GM23248 (cell line): ENCODE results near the gene FHL1. TPM values are rescaled to one million over a fixed set of nuclear protein-coding genes. Genes with fewer than 3 reads are reported as not detected.

ENCODE experiments used
- DNase-seq: peaks from one replicate; pipeline ENCODE4 v3.0.0-alpha.2; 2015
- H2AFZ ChIP-seq: fragments of 200-600 bp; sonication (generic); 2 replicates; pipeline ENCODE4 v1.6.1; 2016; ENCODE audit warnings: antibody characterized with exemption
- H3F3A ChIP-seq: fragments of 200-600 bp; sonication (generic); 2 replicates; pipeline ENCODE4 v1.6.1; 2016; ENCODE audit warnings: mild to moderate bottlenecking, antibody characterized with exemption, mixed run types; ENCODE audit not compliant: insufficient read depth
- H3K27ac ChIP-seq: fragments of 200-600 bp; sonication (generic); 2 replicates; pipeline ENCODE4 v1.5.1; 2016; ENCODE audit warnings: mild to moderate bottlenecking
- H3K27me3 ChIP-seq: fragments of 200-600 bp; sonication (generic); replicated peaks from 2 replicates; pipeline ENCODE4 v1.6.1; 2016; ENCODE audit warnings: mild to moderate bottlenecking; ENCODE audit not compliant: insufficient read depth
- H3K36me3 ChIP-seq: fragments of 200-600 bp; sonication (generic); 2 replicates; pipeline ENCODE4 v1.6.1; 2016; ENCODE audit warnings: low read depth, mild to moderate bottlenecking
- H3K4me1 ChIP-seq: fragments of 200-600 bp; sonication (generic); 2 replicates; pipeline ENCODE4 v1.6.1; 2016; ENCODE audit warnings: mild to moderate bottlenecking; ENCODE audit not compliant: insufficient read depth
- H3K4me2 ChIP-seq: fragments of 200-600 bp; sonication (generic); one replicate; pipeline ENCODE4 v1.6.1; 2016; ENCODE audit warnings: mild to moderate bottlenecking; ENCODE audit not compliant: unreplicated experiment
- H3K4me3 ChIP-seq: fragments of 200-600 bp; sonication (generic); 2 replicates; pipeline ENCODE4 v1.5.1; 2016; ENCODE audit warnings: mild to moderate bottlenecking
- H3K79me2 ChIP-seq: fragments of 200-600 bp; sonication (generic); 2 replicates; pipeline ENCODE4 v1.6.1; 2016; ENCODE audit warnings: mild to moderate bottlenecking; ENCODE audit not compliant: insufficient read depth
- H3K9ac ChIP-seq: fragments of 200-600 bp; sonication (generic); 2 replicates; pipeline ENCODE4 v1.6.1; 2016; ENCODE audit warnings: mild to moderate bottlenecking
- H3K9me2 ChIP-seq: fragments of 200-600 bp; sonication (generic); 2 replicates; pipeline ENCODE4 v1.6.1; 2016; ENCODE audit warnings: mixed run types, mild to moderate bottlenecking, moderate library complexity; ENCODE audit not compliant: insufficient read depth
- H3K9me3 ChIP-seq: fragments of 200-600 bp; sonication (generic); one replicate; pipeline ENCODE4 v1.6.1; 2017; ENCODE audit warnings: low read depth
- H4K20me1 ChIP-seq: fragments of 200-600 bp; sonication (generic); 2 replicates; pipeline ENCODE4 v1.6.0; 2016; ENCODE audit not compliant: insufficient read depth
- EZH2 ChIP-seq: fragments of 200-600 bp; sonication (generic); IDR thresholded peaks from 2 replicates; pipeline ENCODE4 v1.6.1; 2018; ENCODE audit warnings: antibody characterized with exemption, mild to moderate bottlenecking; ENCODE audit not compliant: insufficient read depth, poor library complexity, severe bottlenecking
- EZH2phosphoT487 ChIP-seq: fragments of 200-600 bp; sonication (generic); IDR thresholded peaks from 2 replicates; pipeline ENCODE4 v1.6.1; 2018; ENCODE audit warnings: antibody characterized with exemption, moderate library complexity, mild to moderate bottlenecking, low read depth; ENCODE audit not compliant: insufficient read depth
- WGBS, 2 experiments: methylation state at CpG; one replicate each; pipeline ENCODE4 v1.1.6; 2015 to 2017; ENCODE audit warnings: low lambda C conversion rate in 2 of 2, low coverage in 1 of 2; ENCODE audit errors: missing lambda C conversion rate in 2 of 2; 5-methylcytosine and 5-hydroxymethylcytosine counted together
- in situ Hi-C: fragments of 300-500 bp; cut with MboI; formaldehyde crosslinking; loops from 2 replicates; pipeline ENCODE4 v1.15.0; 2020
- polyA plus RNA-seq: library from polyadenylated mRNA; unstranded; fragments of >200 nt; fragmentation: Nextera tagmentation; extraction: Ambion mirVana; gene quantifications from 2 replicates; pipeline ENCODE4 v1.2.1, GENCODE V29; 2016
- total RNA-seq: library from RNA; depleted of rRNA; stranded (reverse); fragments of >200 nt; shearing (Covaris generic); gene quantifications from 2 replicates; pipeline ENCODE4 v1.2.3, GENCODE V29; 2014

The FHL1 gene
- total and polyA plus RNA-seq, 2 experiments from 2014 or later = 55.8 to 57.5 TPM

- Histone ChIP-seq H3K36me3 (no peaks in the 10 kb centered on the region), H3K4me2 (no peak overlapping the region), H3K4me3 (no peak overlapping the region), H3K4me1 (no peaks in the 10 kb centered on the region), H3K27ac (no peak overlapping the region), H3K9ac (no peak overlapping the region), H3K27me3 (no peaks in the 10 kb centered on the region), H3K9me3 (no peaks in the 10 kb centered on the region), H3K9me2 (no peaks in the 10 kb centered on the region), H2AFZ (no peak overlapping the region), H3K79me2 (no peaks in the 10 kb centered on the region), H3F3A (no peaks in the 10 kb centered on the region), H4K20me1 (no peaks in the 10 kb centered on the region)
- TF ChIP-seq EZH2phosphoT487 (no peak), EZH2 (no peak)
- in situ Hi-C loops = loop anchor here (10.0 kb wide), 1 partner anchor 122 kb away; no protein-coding TSS in a partner anchor
- 38 to 48% methylated on average over 3 of the region's 3 CpGs for whole genome bisulfite sequencing, 2 experiments
- no peak for DNase-seq
These were observed 9.9 kb downstream of the FHL1 start for GRCh38 chrX:136157187-136157586.

GRCh38 chrX:136158685-136159084 lies 11.4 kb downstream of the FHL1 start:
- DNase-seq = no peak
- no peak overlapping the region for H3K4me3 ChIP-seq
- H3K36me3 ChIP-seq = no peaks in the 10 kb centered on the region
- in situ Hi-C loops = loop anchor here (10.0 kb wide), 1 partner anchor 124 kb away; no protein-coding TSS in a partner anchor
- H3K9ac ChIP-seq = no peak overlapping the region
- H3K27me3 ChIP-seq = no peaks in the 10 kb centered on the region
- no peak overlapping the region for H2AFZ ChIP-seq
- H3K27ac ChIP-seq = no peak overlapping the region
- no peak overlapping the region for H3K4me2 ChIP-seq
- peaks cover 13% of the 10 kb centered on the region for H3K4me1 ChIP-seq
- no peaks in the 10 kb centered on the region for H3K79me2 ChIP-seq
- TF ChIP-seq EZH2phosphoT487 (no peak), EZH2 (no peak)
- peaks cover 9% of the 10 kb centered on the region; the same call in 1 of the 2 replicates for H3F3A ChIP-seq
- 94 to 100% methylated on average over 4 of the region's 4 CpGs for WGBS, 2 experiments
- no peaks in the 10 kb centered on the region for H3K9me2 ChIP-seq
- H4K20me1 ChIP-seq = no peaks in the 10 kb centered on the region
- no peaks in the 10 kb centered on the region for H3K9me3 ChIP-seq

GRCh38 chrX:136159611-136160025 lies 12.3 kb downstream of the FHL1 start:
- DNase-seq = no peak
- no peak overlapping the region for H3K9ac ChIP-seq
- in situ Hi-C loops = loop anchor here (10.0 kb wide), 1 partner anchor 125 kb away; no protein-coding TSS in a partner anchor

GRCh38 chrX:136162827-136163570 lies 15.7 kb downstream of the FHL1 start:
- 18 to 19% methylated on average over 8 to 9 of the region's 9 CpGs for WGBS, 2 experiments
- peak; percentile 73 for DNase-seq
- Histone ChIP-seq H4K20me1 (no peaks in the 10 kb centered on the region), H3K27ac (peak overlapping the region; percentile 58), H3K9ac (0 out of 2 replicates have a peak overlapping the region, but pooled peaks have one; percentile 7), H2AFZ (no peak overlapping the region), H3K4me1 (peaks cover 17% of the 10 kb centered on the region), H3K4me2 (no peak overlapping the region), H3K9me3 (no peaks in the 10 kb centered on the region), H3K4me3 (no peak overlapping the region), H3K79me2 (peaks cover 9% of the 10 kb centered on the region; the same call in 1 of the 2 replicates), H3K27me3 (no peaks in the 10 kb centered on the region), H3K9me2 (no peaks in the 10 kb centered on the region), H3F3A (peaks cover 9% of the 10 kb centered on the region; the same call in 1 of the 2 replicates), H3K36me3 (no peaks in the 10 kb centered on the region)
- TF ChIP-seq EZH2 (no peak), EZH2phosphoT487 (no peak)
- in situ Hi-C loops = no loop called here

More at GRCh38 chrX:136159611-136160025, 12.3 kb downstream of the FHL1 start:
- H3K36me3 ChIP-seq = no peaks in the 10 kb centered on the region
- no peaks in the 10 kb centered on the region for H3K9me2 ChIP-seq
- H3K4me1 ChIP-seq = peaks cover 17% of the 10 kb centered on the region
- H3F3A ChIP-seq = peaks cover 9% of the 10 kb centered on the region; the same call in 1 of the 2 replicates
- 68 to 80% methylated on average over 2 of the region's 2 CpGs for WGBS, 2 experiments
- no peaks in the 10 kb centered on the region for H3K79me2 ChIP-seq
- no peak overlapping the region for H2AFZ ChIP-seq
- TF ChIP-seq EZH2 (no peak), EZH2phosphoT487 (no peak)
- no peaks in the 10 kb centered on the region for H3K27me3 ChIP-seq
- no peak overlapping the region for H3K27ac ChIP-seq
- no peaks in the 10 kb centered on the region for H3K9me3 ChIP-seq
- no peaks in the 10 kb centered on the region for H4K20me1 ChIP-seq
- H3K4me3 ChIP-seq = no peak overlapping the region
- H3K4me2 ChIP-seq = no peak overlapping the region
